ENCODE results near the gene NR1D1. TPM values are rescaled to one million over a fixed set of nuclear protein-coding genes. Genes with fewer than 3 reads are reported as not detected.

Gene NR1D1
- polyA plus RNA-seq, 1 experiment = 0.62 TPM

DNA sequence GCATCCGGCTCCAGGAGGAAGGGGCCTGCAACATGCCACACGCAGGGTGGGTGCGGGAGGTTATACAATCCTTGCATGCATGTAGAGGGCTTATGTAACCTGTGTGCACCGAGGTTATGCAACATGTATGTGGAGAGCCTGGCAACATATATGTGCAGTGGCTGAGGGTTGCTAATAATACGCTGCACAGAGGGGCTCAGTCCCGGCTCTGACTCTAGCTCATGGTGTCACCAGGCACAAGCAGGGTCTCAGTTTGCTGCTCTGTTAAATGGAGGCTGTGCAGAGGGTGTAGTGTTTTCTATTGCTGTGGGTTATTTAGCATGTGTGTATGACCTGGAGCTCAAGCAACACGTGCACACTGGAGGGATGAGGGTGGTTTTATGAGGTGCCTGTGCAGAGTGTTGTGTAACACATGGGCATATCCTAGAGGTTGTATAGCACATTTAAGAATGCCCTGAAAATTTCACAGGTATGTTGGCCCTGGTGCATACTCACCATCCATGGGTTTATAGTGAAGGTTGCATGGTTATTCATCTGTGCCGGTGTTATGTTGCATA is 24.4 kb downstream of the NR1D1 start:
- no peak for DNase-seq (ENCODE audit: low read depth, low spot score)
- Histone ChIP-seq H3K9me3 (ENCODE audit: control insufficient read depth, insufficient read depth, low read length) (no peaks in the 10 kb centered on the region), H3K4me3 (ENCODE audit: low read depth, low read length) (no peak overlapping the region), H3K27ac (ENCODE audit: low read depth, low read length) (no peak overlapping the region), H3K27me3 (ENCODE audit: control insufficient read depth, insufficient read depth, low read length) (no peaks in the 10 kb centered on the region)
- CTCF ChIA-PET = interaction anchor here (0.6 to 6.7 kb wide), 25 partner anchors 9 to 565 kb away, joined by 3 to 60 read pairs (median 10); partner anchors contain the start of genes CSF3, MED24, NR1D1 and THRA
- TF ChIP-seq, protein P1, sequence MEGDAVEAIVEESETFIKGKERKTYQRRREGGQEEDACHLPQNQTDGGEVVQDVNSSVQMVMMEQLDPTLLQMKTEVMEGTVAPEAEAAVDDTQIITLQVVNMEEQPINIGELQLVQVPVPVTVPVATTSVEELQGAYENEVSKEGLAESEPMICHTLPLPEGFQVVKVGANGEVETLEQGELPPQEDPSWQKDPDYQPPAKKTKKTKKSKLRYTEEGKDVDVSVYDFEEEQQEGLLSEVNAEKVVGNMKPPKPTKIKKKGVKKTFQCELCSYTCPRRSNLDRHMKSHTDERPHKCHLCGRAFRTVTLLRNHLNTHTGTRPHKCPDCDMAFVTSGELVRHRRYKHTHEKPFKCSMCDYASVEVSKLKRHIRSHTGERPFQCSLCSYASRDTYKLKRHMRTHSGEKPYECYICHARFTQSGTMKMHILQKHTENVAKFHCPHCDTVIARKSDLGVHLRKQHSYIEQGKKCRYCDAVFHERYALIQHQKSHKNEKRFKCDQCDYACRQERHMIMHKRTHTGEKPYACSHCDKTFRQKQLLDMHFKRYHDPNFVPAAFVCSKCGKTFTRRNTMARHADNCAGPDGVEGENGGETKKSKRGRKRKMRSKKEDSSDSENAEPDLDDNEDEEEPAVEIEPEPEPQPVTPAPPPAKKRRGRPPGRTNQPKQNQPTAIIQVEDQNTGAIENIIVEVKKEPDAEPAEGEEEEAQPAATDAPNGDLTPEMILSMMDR (IDR thresholded peaks at IDR 0.05; ENCODE audit: low read depth, low read length) = no peak
- POLR2A ChIA-PET = interaction anchor here (0.6 to 1.7 kb wide), 3 partner anchors 10 to 40 kb away, joined by 3 to 9 read pairs (median 3); partner anchors contain the start of gene NR1D1

DNA sequence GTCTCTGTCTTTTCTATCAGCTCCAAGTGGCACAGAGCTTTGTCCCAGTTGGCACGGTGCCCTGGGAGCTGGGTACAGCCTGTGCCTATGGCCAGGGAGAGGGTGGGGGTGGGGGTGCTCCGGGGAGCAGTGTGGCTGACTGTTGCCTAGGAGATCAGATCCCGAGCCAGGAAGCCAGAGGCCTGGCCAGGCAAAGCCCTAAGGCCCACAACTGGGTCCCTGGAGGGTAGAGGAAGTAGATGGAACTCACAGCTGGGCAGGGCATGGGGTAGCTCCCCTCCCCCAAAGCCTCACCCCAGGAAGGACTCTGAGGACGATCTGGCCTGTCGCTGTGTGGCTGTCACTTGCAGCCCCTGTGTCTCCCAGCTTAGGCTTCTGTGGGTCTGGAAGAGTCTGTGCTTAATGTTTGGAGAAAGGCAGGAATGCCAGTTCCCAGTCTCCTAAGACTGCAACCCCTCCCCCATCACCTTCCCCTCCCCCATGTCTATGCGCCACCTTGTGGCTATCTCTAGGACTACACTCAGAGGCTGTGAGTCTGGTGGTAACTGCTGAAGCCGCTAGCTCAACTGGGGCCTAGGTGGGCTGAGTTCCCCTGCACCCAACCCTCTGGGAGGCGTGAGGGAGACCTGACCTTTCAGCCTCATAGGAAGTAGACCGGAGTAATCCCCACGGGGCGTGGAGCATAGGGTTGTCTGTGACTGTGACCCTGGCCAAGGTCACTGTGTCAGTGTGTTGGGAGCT is 25.0 kb downstream of the NR1D1 start:
- Histone ChIP-seq H3K9me3 (ENCODE audit: control insufficient read depth, insufficient read depth, low read length) (no peaks in the 10 kb centered on the region), H3K27me3 (ENCODE audit: control insufficient read depth, insufficient read depth, low read length) (no peaks in the 10 kb centered on the region), H3K4me3 (ENCODE audit: low read depth, low read length) (no peak overlapping the region), H3K27ac (ENCODE audit: low read depth, low read length) (no peak overlapping the region)
- TF ChIP-seq, protein P1 (IDR thresholded peaks at IDR 0.05; ENCODE audit: low read depth, low read length) = peak; percentile 91
- ChIA-PET POLR2A (interaction anchor here (0.6 to 1.7 kb wide), 5 partner anchors 10 to 39 kb away, joined by 3 to 9 read pairs (median 3); partner anchors contain the start of gene NR1D1), CTCF (interaction anchor here (0.5 to 6.7 kb wide), 33 partner anchors 10 to 565 kb away, joined by 3 to 60 read pairs (median 8); partner anchors contain the start of genes CSF3, MED24, NR1D1 and THRA)
- DNase-seq (ENCODE audit: low read depth, low spot score) = no peak

GRCh38 chr17:40074871-40075200 is 25.6 kb downstream of the NR1D1 start:
- no peaks in the 10 kb centered on the region for H3K9me3 ChIP-seq (ENCODE audit: control insufficient read depth, insufficient read depth, low read length)
- TF ChIP-seq, protein P1 (IDR thresholded peaks at IDR 0.05; ENCODE audit: low read depth, low read length) = no peak
- H3K27me3 ChIP-seq (ENCODE audit: control insufficient read depth, insufficient read depth, low read length) = no peaks in the 10 kb centered on the region
- ChIA-PET CTCF (interaction anchor here (0.5 to 6.7 kb wide), 28 partner anchors 10 to 287 kb away, joined by 3 to 60 read pairs (median 10); partner anchors contain the start of genes CSF3, MED24, NR1D1 and THRA), POLR2A (interaction anchor here (0.6 to 1.7 kb wide), 3 partner anchors 9 to 26 kb away, joined by 3 to 9 read pairs (median 4); partner anchors contain the start of gene NR1D1)
- no peak overlapping the region for H3K4me3 ChIP-seq (ENCODE audit: low read depth, low read length)
- no peak for DNase-seq (ENCODE audit: low read depth, low spot score)
- no peak overlapping the region for H3K27ac ChIP-seq (ENCODE audit: low read depth, low read length)

DNA sequence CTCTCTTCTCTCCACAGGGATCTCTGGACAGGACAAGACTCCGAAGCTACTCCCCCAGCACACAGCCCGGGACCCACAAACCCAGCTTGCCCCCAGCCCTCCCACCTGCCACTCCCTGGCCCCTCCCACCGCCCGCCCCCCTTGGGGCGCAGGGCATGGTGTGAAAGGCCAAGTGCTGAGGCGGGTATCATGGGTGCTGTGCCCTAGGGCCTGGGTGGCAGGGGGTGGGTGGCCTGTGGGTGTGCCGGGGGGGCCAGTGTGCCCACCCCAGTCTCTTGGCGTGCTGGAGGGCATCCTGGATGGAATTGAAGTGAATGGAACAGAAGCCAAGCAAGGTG is 26.2 kb downstream of the NR1D1 start:
- POLR2A ChIA-PET = interaction anchor here (0.6 to 1.2 kb wide), 2 partner anchors 26 to 56 kb away, joined by 4 to 5 read pairs; partner anchors contain the start of gene NR1D1
- no peak for DNase-seq (ENCODE audit: low read depth, low spot score)
- TF ChIP-seq, protein P1 (IDR thresholded peaks at IDR 0.05; ENCODE audit: low read depth, low read length) = no peak
- no peak overlapping the region for H3K4me3 ChIP-seq (ENCODE audit: low read depth, low read length)
- CTCF ChIA-PET = interaction anchor here (1.2 to 6.7 kb wide), 13 partner anchors 9 to 49 kb away, joined by 3 to 60 read pairs (median 10); partner anchors contain the start of genes MED24 and THRA
- no peak overlapping the region for H3K27ac ChIP-seq (ENCODE audit: low read depth, low read length)
- no peaks in the 10 kb centered on the region for H3K27me3 ChIP-seq (ENCODE audit: control insufficient read depth, insufficient read depth, low read length)
- no peaks in the 10 kb centered on the region; the same call in 1 of the 2 replicates for H3K9me3 ChIP-seq (ENCODE audit: control insufficient read depth, insufficient read depth, low read length)

Data from AG04450 (cell line).